HCT116 (cell line): ENCODE results near the gene CDH23. TPM values are rescaled to one million over a fixed set of nuclear protein-coding genes. Genes with fewer than 3 reads are reported as not detected.
"Not testable (repeated sequence)": the region's sequence is repeated elsewhere in the genome, so short reads cannot be mapped to it uniquely, and the experiment has no call there.

Experiments used
- ATAC-seq: fragments of 200-7000 bp; cut with Tn5 transposase; 2 replicates; pipeline ENCODE4 v1.9.1; 2020; ENCODE audit warnings: mild to moderate bottlenecking, moderate library complexity
- BruUV-seq: library from RNA; stranded (reverse); fragments of 400-500 nt; replicated peaks from 2 replicates; lab custom pipeline; 2021; lab: Mats Ljungman, UMichigan
- CTCF ChIA-PET: fragments of 300-600 bp; sonication (Branson Sonifier 250); formaldehyde crosslinking; loops from one replicate; lab custom pipeline; 2021; ENCODE audit warnings: antibody characterized with exemption; lab: Charles Lee
- POLR2A ChIA-PET: fragments of 300-600, 350-600 bp; sonication (Branson Sonifier 250); formaldehyde crosslinking; loops from one replicate; lab custom pipeline; 2021; ENCODE audit warnings: antibody characterized with exemption; lab: Charles Lee
- RAD21 ChIA-PET, 2 experiments: fragments of 300-600 bp; sonication (Branson Sonifier 250); formaldehyde crosslinking; loops; one replicate each; lab custom pipeline; 2023; ENCODE audit warnings: low total read pairs in 2 of 2; ENCODE audit not compliant: uncharacterized antibody in 2 of 2, unreplicated experiment in 2 of 2, low non-redundant PET in 1 of 2; lab: Charles Lee
- DNase-seq: peaks from one replicate; pipeline ENCODE4 v3.0.0-alpha.2; 2010; ENCODE audit warnings: low read depth, low spot score
- H2AFZ ChIP-seq: fragments of 200-600 bp; shearing (Covaris generic), sonication (generic); 2 replicates; pipeline ENCODE4 v1.6.1; 2017; ENCODE audit warnings: low read depth, mixed run types, mixed read lengths, antibody characterized with exemption, low read length; ENCODE audit not compliant: poor library complexity, severe bottlenecking
- H3K27ac ChIP-seq: 2 replicates; pipeline ENCODE4 v1.5.1; 2012; ENCODE audit warnings: low read depth, low read length
- H3K27me3 ChIP-seq: fragments of 200-600 bp; sonication (generic); 2 replicates; pipeline ENCODE4 v1.6.1; 2016; ENCODE audit warnings: mixed run types, low read length, mixed read lengths; ENCODE audit not compliant: insufficient read depth
- H3K36me3 ChIP-seq, 2 experiments: fragments of 200-500 bp in 1 of 2; fragments of 200-600 bp in 1 of 2; sonication (Bioruptor generic) in 1 of 2; sonication (generic) in 1 of 2; 2 replicates each; pipeline versions ENCODE4 v1.5.1 to v1.6.1; 2014 to 2016; ENCODE audit warnings: low read length in 2 of 2, inconsistent platforms in 1 of 2, mixed read lengths in 1 of 2, mixed run types in 1 of 2; ENCODE audit not compliant: insufficient read depth in 2 of 2, control insufficient read depth in 1 of 2
- H3K4me1 ChIP-seq, 2 experiments: fragments of 200-600 bp in 1 of 2; sonication (generic) in 1 of 2; 2 replicates each; pipeline versions ENCODE4 v1.5.1 to v1.6.1; 2012 to 2017; ENCODE audit warnings: low read length in 2 of 2, inconsistent platforms in 1 of 2, mild to moderate bottlenecking in 1 of 2, mixed read lengths in 1 of 2, mixed run types in 1 of 2, moderate library complexity in 1 of 2; ENCODE audit not compliant: insufficient read depth in 2 of 2, control insufficient read depth in 1 of 2
- H3K4me2 ChIP-seq: fragments of 200-600 bp; sonication (generic); 2 replicates; pipeline ENCODE4 v1.6.1; 2017; ENCODE audit warnings: mixed run types, low read length, mixed read lengths
- H3K4me3 ChIP-seq, 2 experiments: fragments of 200-600 bp in 1 of 2; sonication (generic) in 1 of 2; replicated peaks in 1 of 2; 2 replicates each; pipeline ENCODE4 v1.5.1; 2011 to 2016; ENCODE audit warnings: low read length in 2 of 2, control low read depth in 1 of 2, low read depth in 1 of 2, mild to moderate bottlenecking in 1 of 2, mixed read lengths in 1 of 2, mixed run types in 1 of 2
- H3K79me2 ChIP-seq: fragments of 200-600 bp; sonication (generic); 2 replicates; pipeline ENCODE4 v1.6.1; 2017; ENCODE audit warnings: mild to moderate bottlenecking, mixed run types, low read length, moderate library complexity, mixed read lengths; ENCODE audit not compliant: insufficient read depth
- H3K9ac ChIP-seq: fragments of 200-600 bp; sonication (generic); 2 replicates; pipeline ENCODE4 v1.6.1; 2016; ENCODE audit warnings: low read length, mixed read lengths
- H3K9me2 ChIP-seq: fragments of 200-600 bp; sonication (generic), shearing (Covaris generic); 2 replicates; pipeline ENCODE4 v1.6.1; 2017; ENCODE audit warnings: mixed run types, mild to moderate bottlenecking, moderate library complexity; ENCODE audit not compliant: insufficient read depth
- H3K9me3 ChIP-seq, 2 experiments: fragments of 200-500 bp in 1 of 2; fragments of 200-600 bp in 1 of 2; sonication (Bioruptor generic) in 1 of 2; sonication (generic) in 1 of 2; 2 replicates each; pipeline ENCODE4 v1.6.1; 2014 to 2017; ENCODE audit warnings: low read length in 2 of 2, mixed read lengths in 2 of 2, inconsistent platforms in 1 of 2, low read depth in 1 of 2, mild to moderate bottlenecking in 1 of 2, mixed run types in 1 of 2, moderate library complexity in 1 of 2; ENCODE audit not compliant: control insufficient read depth in 1 of 2, insufficient read depth in 1 of 2
- H4K20me1 ChIP-seq: fragments of 200-600 bp; sonication (generic), shearing (Covaris generic); 2 replicates; pipeline ENCODE4 v1.6.1; 2017; ENCODE audit warnings: mixed run types, mild to moderate bottlenecking, moderate library complexity; ENCODE audit not compliant: insufficient read depth
- CEBPB ChIP-seq: IDR thresholded peaks from 2 replicates; pipeline ENCODE4 v1.6.1; 2012; ENCODE audit warnings: low read depth
- JUND ChIP-seq: IDR thresholded peaks from 2 replicates; pipeline ENCODE4 v1.6.1; 2012
- SIN3A ChIP-seq: IDR thresholded peaks from 2 replicates; pipeline ENCODE4 v1.6.1; 2012; ENCODE audit warnings: low read depth
- intact Hi-C: fragments of 100-400 bp; cut with micrococcal nuclease; formaldehyde crosslinking; loops from 2 replicates; pipeline ENCODE4 v1.10.0; 2022
- total RNA-seq: library from RNA; stranded (reverse); gene quantifications from one replicate; pipeline ENCODE4 v1.2.1, GENCODE V29; 2021; ENCODE audit not compliant: unreplicated experiment
- TF ChIP-seq, protein P1 (sequence below): IDR thresholded peaks from 2 replicates; pipeline ENCODE4 v1.6.1; 2012

Gene CDH23
- total RNA-seq, 1 experiment from 2014 or later = not detected

GRCh38 chr10:71358277-71358676, 38.4 kb upstream of the CDH23 start:
- POLR2A ChIA-PET = interaction anchor here (2.9 kb wide), 1 partner anchor 18 kb away, joined by 7 read pairs; no protein-coding TSS in a partner anchor
- H3K9me3 ChIP-seq = no peaks in the 10 kb centered on the region
- BruUV-seq = no TSS peak
- DNase-seq (no peak), ATAC-seq (no peak)
- no peaks in the 10 kb centered on the region for H4K20me1 ChIP-seq
- H3K36me3 ChIP-seq = no peaks in the 10 kb centered on the region; a peak in 1 of 4 replicates
- H2AFZ ChIP-seq = no peak overlapping the region
- no peak overlapping the region for H3K9ac ChIP-seq
- RAD21 ChIA-PET = no interaction called here
- H3K79me2 ChIP-seq = no peaks in the 10 kb centered on the region
- CTCF ChIA-PET = no interaction called here
- H3K4me1 ChIP-seq = no peaks in the 10 kb centered on the region
- TF ChIP-seq SIN3A = no peak
- TF ChIP-seq CEBPB = no peak
- TF ChIP-seq JUND = no peak
- TF ChIP-seq, protein P1, sequence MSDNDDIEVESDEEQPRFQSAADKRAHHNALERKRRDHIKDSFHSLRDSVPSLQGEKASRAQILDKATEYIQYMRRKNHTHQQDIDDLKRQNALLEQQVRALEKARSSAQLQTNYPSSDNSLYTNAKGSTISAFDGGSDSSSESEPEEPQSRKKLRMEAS = no peak
- no peak overlapping the region for H3K4me3 ChIP-seq
- no peaks in the 10 kb centered on the region for H3K27me3 ChIP-seq
- H3K27ac ChIP-seq = no peak overlapping the region
- intact Hi-C loops = no loop called here
- no peaks in the 10 kb centered on the region for H3K9me2 ChIP-seq
- H3K4me2 ChIP-seq = no peak overlapping the region

DNA sequence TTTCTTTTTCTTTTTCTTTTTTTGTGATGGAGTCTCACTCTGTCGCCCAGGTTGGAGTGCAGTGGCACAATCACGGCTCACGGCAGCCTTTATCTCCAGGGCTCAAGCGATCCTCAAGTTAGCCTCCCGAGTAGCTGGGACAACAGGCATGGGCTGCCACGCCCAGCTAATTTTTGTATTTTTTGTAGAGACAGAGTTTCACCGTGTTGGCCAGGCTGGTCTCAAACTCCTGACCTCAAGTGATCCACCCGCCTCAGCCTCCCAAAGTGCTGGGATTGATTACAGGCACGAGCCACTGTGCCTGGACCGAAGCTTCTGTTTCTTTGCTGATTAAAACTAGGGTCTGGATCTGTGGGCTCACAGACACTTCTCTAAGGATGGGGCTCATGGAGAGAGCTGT, 37.8 kb upstream of the CDH23 start:
- ATAC-seq, H3K9ac ChIP-seq, H3K79me2 ChIP-seq, H3K36me3 ChIP-seq, H3K9me3 ChIP-seq, H3K4me3 ChIP-seq, H4K20me1 ChIP-seq, BruUV-seq, intact Hi-C loops, H3K9me2 ChIP-seq, H3K27me3 ChIP-seq, H3K27ac ChIP-seq, H3K4me2 ChIP-seq, H2AFZ ChIP-seq, H3K4me1 ChIP-seq, RAD21 ChIA-PET, DNase-seq: not testable (repeated sequence)
- ChIA-PET CTCF (interaction anchor here (1.5 kb wide), 1 partner anchor 18 kb away, joined by 3 read pairs; no protein-coding TSS in a partner anchor), POLR2A (interaction anchor here (2.9 kb wide), 1 partner anchor 18 kb away, joined by 7 read pairs; no protein-coding TSS in a partner anchor)
